ENCODE measurements around the gene ABHD6.

DNA sequence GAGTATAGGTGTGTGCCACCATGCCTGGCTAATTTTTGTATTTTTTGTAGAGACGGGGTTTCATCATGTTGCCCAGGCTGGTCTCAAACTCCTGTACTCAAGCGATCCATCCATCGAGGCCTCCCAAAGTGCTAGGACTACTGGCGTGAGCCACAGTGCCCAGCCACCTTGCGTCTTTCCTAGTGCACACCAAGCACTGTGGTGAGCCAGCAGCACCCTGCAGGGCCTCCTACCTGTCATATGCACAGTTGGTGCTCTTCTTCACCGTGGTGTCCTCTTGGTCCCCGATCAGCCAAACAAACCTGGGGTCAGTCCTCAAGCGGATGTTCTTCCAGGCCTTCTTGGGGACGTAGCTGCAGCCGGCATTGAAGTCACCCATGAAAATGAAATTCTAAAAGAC is 40.0 kb upstream of the ABHD6 start:
- TF ChIP-seq, protein P1, sequence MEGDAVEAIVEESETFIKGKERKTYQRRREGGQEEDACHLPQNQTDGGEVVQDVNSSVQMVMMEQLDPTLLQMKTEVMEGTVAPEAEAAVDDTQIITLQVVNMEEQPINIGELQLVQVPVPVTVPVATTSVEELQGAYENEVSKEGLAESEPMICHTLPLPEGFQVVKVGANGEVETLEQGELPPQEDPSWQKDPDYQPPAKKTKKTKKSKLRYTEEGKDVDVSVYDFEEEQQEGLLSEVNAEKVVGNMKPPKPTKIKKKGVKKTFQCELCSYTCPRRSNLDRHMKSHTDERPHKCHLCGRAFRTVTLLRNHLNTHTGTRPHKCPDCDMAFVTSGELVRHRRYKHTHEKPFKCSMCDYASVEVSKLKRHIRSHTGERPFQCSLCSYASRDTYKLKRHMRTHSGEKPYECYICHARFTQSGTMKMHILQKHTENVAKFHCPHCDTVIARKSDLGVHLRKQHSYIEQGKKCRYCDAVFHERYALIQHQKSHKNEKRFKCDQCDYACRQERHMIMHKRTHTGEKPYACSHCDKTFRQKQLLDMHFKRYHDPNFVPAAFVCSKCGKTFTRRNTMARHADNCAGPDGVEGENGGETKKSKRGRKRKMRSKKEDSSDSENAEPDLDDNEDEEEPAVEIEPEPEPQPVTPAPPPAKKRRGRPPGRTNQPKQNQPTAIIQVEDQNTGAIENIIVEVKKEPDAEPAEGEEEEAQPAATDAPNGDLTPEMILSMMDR (IDR thresholded peaks at IDR 0.05; ENCODE audit: low read depth, low read length): no peak
- no peak for TF ChIP-seq POLR2A (IDR thresholded peaks at IDR 0.05; ENCODE audit: extremely low read depth, insufficient read length)
- TF ChIP-seq, protein P2, sequence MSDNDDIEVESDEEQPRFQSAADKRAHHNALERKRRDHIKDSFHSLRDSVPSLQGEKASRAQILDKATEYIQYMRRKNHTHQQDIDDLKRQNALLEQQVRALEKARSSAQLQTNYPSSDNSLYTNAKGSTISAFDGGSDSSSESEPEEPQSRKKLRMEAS (IDR thresholded peaks at IDR 0.05; ENCODE audit: low read depth, low read length): no peak
